ENCODE measurements around the gene TPP1.

GRCh38 chr11:6634534-6634933, 15.3 kb upstream of the TPP1 start:
- TF ChIP-seq CTCF (IDR thresholded peaks at IDR 0.05) (no peak), BCL3 (IDR thresholded peaks at IDR 0.05) (no peak), EP300 (IDR thresholded peaks at IDR 0.05) (no peak), EHF (CRISPR knock-in tag; IDR thresholded peaks at IDR 0.05) (no peak), HOXB13 (CRISPR knock-in tag; IDR thresholded peaks at IDR 0.05; ENCODE audit: low read depth) (no peak), MAX (IDR thresholded peaks at IDR 0.05) (no peak), POLR2A (IDR thresholded peaks at IDR 0.05; ENCODE audit: low read length) (no peak), CBX8 (IDR thresholded peaks at IDR 0.05) (no peak), RAD21 (conservative IDR thresholded peaks at IDR 0.05 in 1 of 2, IDR thresholded peaks at IDR 0.05 in 1 of 2) (no peak), EHMT2 (IDR thresholded peaks at IDR 0.05; ENCODE audit: low read depth) (no peak)
